ENCODE measurements around the gene KHK.

KHK gene

DNA sequence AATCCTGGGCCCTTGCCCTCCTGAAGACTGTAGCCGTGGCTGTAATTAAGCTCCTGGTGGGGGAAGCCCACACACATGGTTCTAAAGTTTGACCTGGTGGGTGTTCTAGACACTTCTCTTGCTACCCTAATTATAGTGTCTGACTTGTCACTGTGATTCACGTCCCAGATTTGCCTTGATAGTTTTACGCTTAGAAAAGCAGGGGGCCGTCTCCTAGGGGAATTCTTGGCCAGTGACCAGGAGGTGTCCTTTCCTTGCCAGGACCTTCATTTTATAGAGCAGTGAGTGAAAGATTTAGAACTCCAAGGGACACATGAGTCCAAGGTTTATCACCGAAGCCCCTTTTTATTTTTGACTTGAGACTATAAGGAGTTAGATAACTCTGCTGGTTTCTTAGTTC lies 44.8 kb upstream of the KHK start:
- Histone ChIP-seq H3K27ac (replicated peaks) (no peak overlapping the region), H3K27me3 (ENCODE audit: insufficient read depth, poor library complexity, severe bottlenecking) (no peaks in the 10 kb centered on the region), H3K4me3 (replicated peaks; ENCODE audit: insufficient read depth, low read length) (no peak overlapping the region)
- no peak for DNase-seq (ENCODE audit: low read depth in 1 of 2, low spot score in 1 of 2)
- TF ChIP-seq SPI1 (IDR thresholded peaks at IDR 0.05; ENCODE audit: borderline replicate concordance, low read depth) (no peak), GABPA (IDR thresholded peaks at IDR 0.05; ENCODE audit: low read depth) (no peak), POLR2AphosphoS5 (IDR thresholded peaks at IDR 0.05; ENCODE audit: low read depth) (no peak)
- TF ChIP-seq, protein P1, sequence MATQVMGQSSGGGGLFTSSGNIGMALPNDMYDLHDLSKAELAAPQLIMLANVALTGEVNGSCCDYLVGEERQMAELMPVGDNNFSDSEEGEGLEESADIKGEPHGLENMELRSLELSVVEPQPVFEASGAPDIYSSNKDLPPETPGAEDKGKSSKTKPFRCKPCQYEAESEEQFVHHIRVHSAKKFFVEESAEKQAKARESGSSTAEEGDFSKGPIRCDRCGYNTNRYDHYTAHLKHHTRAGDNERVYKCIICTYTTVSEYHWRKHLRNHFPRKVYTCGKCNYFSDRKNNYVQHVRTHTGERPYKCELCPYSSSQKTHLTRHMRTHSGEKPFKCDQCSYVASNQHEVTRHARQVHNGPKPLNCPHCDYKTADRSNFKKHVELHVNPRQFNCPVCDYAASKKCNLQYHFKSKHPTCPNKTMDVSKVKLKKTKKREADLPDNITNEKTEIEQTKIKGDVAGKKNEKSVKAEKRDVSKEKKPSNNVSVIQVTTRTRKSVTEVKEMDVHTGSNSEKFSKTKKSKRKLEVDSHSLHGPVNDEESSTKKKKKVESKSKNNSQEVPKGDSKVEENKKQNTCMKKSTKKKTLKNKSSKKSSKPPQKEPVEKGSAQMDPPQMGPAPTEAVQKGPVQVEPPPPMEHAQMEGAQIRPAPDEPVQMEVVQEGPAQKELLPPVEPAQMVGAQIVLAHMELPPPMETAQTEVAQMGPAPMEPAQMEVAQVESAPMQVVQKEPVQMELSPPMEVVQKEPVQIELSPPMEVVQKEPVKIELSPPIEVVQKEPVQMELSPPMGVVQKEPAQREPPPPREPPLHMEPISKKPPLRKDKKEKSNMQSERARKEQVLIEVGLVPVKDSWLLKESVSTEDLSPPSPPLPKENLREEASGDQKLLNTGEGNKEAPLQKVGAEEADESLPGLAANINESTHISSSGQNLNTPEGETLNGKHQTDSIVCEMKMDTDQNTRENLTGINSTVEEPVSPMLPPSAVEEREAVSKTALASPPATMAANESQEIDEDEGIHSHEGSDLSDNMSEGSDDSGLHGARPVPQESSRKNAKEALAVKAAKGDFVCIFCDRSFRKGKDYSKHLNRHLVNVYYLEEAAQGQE (IDR thresholded peaks at IDR 0.05; ENCODE audit: insufficient replicate concordance, low read depth): no peak
- TF ChIP-seq, protein P2, sequence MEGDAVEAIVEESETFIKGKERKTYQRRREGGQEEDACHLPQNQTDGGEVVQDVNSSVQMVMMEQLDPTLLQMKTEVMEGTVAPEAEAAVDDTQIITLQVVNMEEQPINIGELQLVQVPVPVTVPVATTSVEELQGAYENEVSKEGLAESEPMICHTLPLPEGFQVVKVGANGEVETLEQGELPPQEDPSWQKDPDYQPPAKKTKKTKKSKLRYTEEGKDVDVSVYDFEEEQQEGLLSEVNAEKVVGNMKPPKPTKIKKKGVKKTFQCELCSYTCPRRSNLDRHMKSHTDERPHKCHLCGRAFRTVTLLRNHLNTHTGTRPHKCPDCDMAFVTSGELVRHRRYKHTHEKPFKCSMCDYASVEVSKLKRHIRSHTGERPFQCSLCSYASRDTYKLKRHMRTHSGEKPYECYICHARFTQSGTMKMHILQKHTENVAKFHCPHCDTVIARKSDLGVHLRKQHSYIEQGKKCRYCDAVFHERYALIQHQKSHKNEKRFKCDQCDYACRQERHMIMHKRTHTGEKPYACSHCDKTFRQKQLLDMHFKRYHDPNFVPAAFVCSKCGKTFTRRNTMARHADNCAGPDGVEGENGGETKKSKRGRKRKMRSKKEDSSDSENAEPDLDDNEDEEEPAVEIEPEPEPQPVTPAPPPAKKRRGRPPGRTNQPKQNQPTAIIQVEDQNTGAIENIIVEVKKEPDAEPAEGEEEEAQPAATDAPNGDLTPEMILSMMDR (IDR thresholded peaks at IDR 0.05; ENCODE audit: insufficient read depth, low read length): no peak

- H3K4me3 ChIP-seq (replicated peaks; ENCODE audit: insufficient read depth, low read length): no peak overlapping the region
- TF ChIP-seq GABPA (IDR thresholded peaks at IDR 0.05; ENCODE audit: low read depth) (no peak), POLR2AphosphoS5 (IDR thresholded peaks at IDR 0.05; ENCODE audit: low read depth) (no peak), SPI1 (IDR thresholded peaks at IDR 0.05; ENCODE audit: borderline replicate concordance, low read depth) (no peak)
- TF ChIP-seq, protein P2 (IDR thresholded peaks at IDR 0.05; ENCODE audit: insufficient read depth, low read length): no peak
- TF ChIP-seq, protein P1 (IDR thresholded peaks at IDR 0.05; ENCODE audit: insufficient replicate concordance, low read depth): no peak
- no peaks in the 10 kb centered on the region for H3K27me3 ChIP-seq (ENCODE audit: insufficient read depth, poor library complexity, severe bottlenecking)
- H3K27ac ChIP-seq (replicated peaks): no peak overlapping the region
- DNase-seq (ENCODE audit: low read depth in 1 of 2, low spot score in 1 of 2): no peak
Measured at GRCh38 chr2:27042159-27042661, 44.4 kb upstream of the KHK start.

DNA sequence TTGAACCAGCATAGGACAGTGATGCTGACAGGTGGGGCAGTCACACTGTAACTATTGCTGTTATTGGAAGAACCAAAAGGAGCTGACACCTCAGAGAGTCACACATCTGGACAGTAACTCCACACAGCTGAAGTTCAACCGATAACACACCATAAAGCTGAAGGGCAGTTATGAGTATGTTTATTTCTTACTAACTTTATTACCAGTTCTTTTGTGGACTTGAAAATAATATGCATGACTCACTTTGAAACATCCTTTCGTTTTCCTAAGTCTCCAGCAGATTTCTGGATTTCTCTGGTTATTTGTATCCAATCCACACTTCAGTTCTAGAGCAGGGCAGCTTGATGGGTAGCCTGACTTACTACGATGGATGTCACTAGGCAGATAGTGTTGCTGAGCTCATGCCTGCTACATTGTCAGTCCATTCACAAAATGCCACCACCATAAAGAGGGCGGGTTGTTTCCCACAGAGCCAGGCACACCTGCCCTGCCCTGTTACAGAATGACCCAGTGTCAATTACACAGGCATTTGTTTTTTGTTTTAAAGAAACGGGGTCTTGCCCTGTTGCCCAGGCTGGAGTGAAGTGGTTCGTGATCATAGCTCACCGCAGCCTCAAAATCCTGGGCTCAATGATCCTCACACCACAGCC lies 43.5 kb upstream of the KHK start:
- Histone ChIP-seq H3K27ac (replicated peaks) (no peak overlapping the region), H3K27me3 (ENCODE audit: insufficient read depth, poor library complexity, severe bottlenecking) (no peaks in the 10 kb centered on the region), H3K4me3 (replicated peaks; ENCODE audit: insufficient read depth, low read length) (no peak overlapping the region)
- no peak for TF ChIP-seq SPI1 (IDR thresholded peaks at IDR 0.05; ENCODE audit: borderline replicate concordance, low read depth)
- TF ChIP-seq, protein P1 (IDR thresholded peaks at IDR 0.05; ENCODE audit: insufficient replicate concordance, low read depth): no peak
- no peak for TF ChIP-seq GABPA (IDR thresholded peaks at IDR 0.05; ENCODE audit: low read depth)
- no peak; the same call in 1 of the 2 replicates for TF ChIP-seq POLR2AphosphoS5 (IDR thresholded peaks at IDR 0.05; ENCODE audit: low read depth)
- TF ChIP-seq, protein P2 (IDR thresholded peaks at IDR 0.05; ENCODE audit: insufficient read depth, low read length): no peak
- no peak for DNase-seq (ENCODE audit: low read depth in 1 of 2, low spot score in 1 of 2)

All from HL-60 (cell line).